Endometrium (tissue), 2 donors: ENCODE results near the gene MASP1.
"Not testable (repeated sequence)": the region's sequence is repeated elsewhere in the genome, so short reads cannot be mapped to it uniquely, and the experiment has no call there.

ENCODE experiments used
- FAIRE-seq: peaks from 2 replicates; lab custom pipeline; 2012; peaks lifted over from hg19 to GRCh38; lab: Jason Lieb, UNC
- donor health status: control.
- donor health status: control.

Gene MASP1

GRCh38 chr3:187263270-187263669 lies 28.3 kb downstream of the MASP1 start:
- FAIRE-seq, result peak; percentile 98

- no peak for FAIRE-seq
Measured at GRCh38 chr3:187262360-187262759, 29.2 kb downstream of the MASP1 start.

GRCh38 chr3:187261541-187261969 lies 30.0 kb downstream of the MASP1 start:
- FAIRE-seq, result no peak

- FAIRE-seq, result no peak
Measured at GRCh38 chr3:187259171-187259570, 32.4 kb downstream of the MASP1 start.

GRCh38 chr3:187257992-187258692 lies 33.4 kb downstream of the MASP1 start:
- no peak for FAIRE-seq

- FAIRE-seq, result no peak
Measured at GRCh38 chr3:187257471-187257870, 34.1 kb downstream of the MASP1 start.

GRCh38 chr3:187256051-187256616 lies 35.4 kb downstream of the MASP1 start:
- no peak for FAIRE-seq

GRCh38 chr3:187255314-187255713 lies 36.2 kb downstream of the MASP1 start:
- no peak for FAIRE-seq

- FAIRE-seq, result no peak
Measured at GRCh38 chr3:187252311-187252710, 39.2 kb downstream of the MASP1 start.

GRCh38 chr3:187251599-187251998 lies 39.9 kb downstream of the MASP1 start:
- FAIRE-seq, result no peak

- no peak for FAIRE-seq
Measured at GRCh38 chr3:187247398-187247797, 44.1 kb downstream of the MASP1 start.

GRCh38 chr3:187243933-187244524 lies 47.5 kb downstream of the MASP1 start:
- no peak for FAIRE-seq

GRCh38 chr3:187242900-187243299 lies 48.6 kb downstream of the MASP1 start:
- FAIRE-seq, result no peak

GRCh38 chr3:187242435-187242834 lies 49.1 kb downstream of the MASP1 start:
- FAIRE-seq, result no peak

GRCh38 chr3:187238835-187239234 lies 52.7 kb downstream of the MASP1 start:
- not testable (repeated sequence) for FAIRE-seq

GRCh38 chr3:187238239-187238638 lies 53.3 kb downstream of the MASP1 start:
- FAIRE-seq, result no peak

- FAIRE-seq, result no peak
Measured at GRCh38 chr3:187237741-187238140, 53.8 kb downstream of the MASP1 start.

- no peak for FAIRE-seq
Measured at GRCh38 chr3:187236962-187237361, 54.6 kb downstream of the MASP1 start.

- FAIRE-seq, result no peak
Measured at GRCh38 chr3:187230011-187230410, 61.5 kb downstream of the MASP1 start.

GRCh38 chr3:187228740-187229139 lies 62.8 kb downstream of the MASP1 start:
- FAIRE-seq, result no peak

GRCh38 chr3:187227658-187228258 lies 63.8 kb downstream of the MASP1 start:
- no peak for FAIRE-seq

GRCh38 chr3:187223799-187224198 lies 67.7 kb downstream of the MASP1 start:
- FAIRE-seq, result no peak

GRCh38 chr3:187222801-187223200 lies 68.7 kb downstream of the MASP1 start:
- FAIRE-seq, result no peak
